Activated CD8-positive, alpha-beta memory T cell treated with anti-CD3 and anti-CD28 coated beads, Interleukin-2, amount 10 ng/mL, durations not matched to agents 7 days and 5 days (primary cell): Measurements from ENCODE around the gene SLC6A1. TPM values are rescaled to one million over a fixed set of nuclear protein-coding genes. Genes with fewer than 3 reads are reported as not detected.

Experiments
- ATAC-seq: fragments of 150-1000 bp; cut with Tn5 transposase; one replicate; pipeline ENCODE4 v1.10.0; 2021; ENCODE audit warnings: moderate library complexity
- CTCF ChIA-PET: fragments of 350-600 bp; sonication (Branson Sonifier 250); formaldehyde crosslinking; loops from one replicate; lab custom pipeline; 2021; ENCODE audit warnings: antibody characterized with exemption; lab: Charles Lee
- DNase-seq: peaks from one replicate; pipeline ENCODE4 v3.0.0-alpha.2; 2020
- H3K27ac Mint-ChIP-seq: one replicate; pipeline ENCODE4 v1.8.0; 2021; ENCODE audit warnings: mild to moderate bottlenecking, mixed read lengths
- H3K27me3 Mint-ChIP-seq: one replicate; pipeline ENCODE4 v1.8.0; 2021; ENCODE audit warnings: mixed read lengths
- H3K36me3 Mint-ChIP-seq: one replicate; pipeline ENCODE4 v1.8.0; 2021; ENCODE audit warnings: mild to moderate bottlenecking, mixed read lengths
- H3K4me1 Mint-ChIP-seq: one replicate; pipeline ENCODE4 v1.8.0; 2021; ENCODE audit warnings: mixed read lengths
- H3K4me3 Mint-ChIP-seq: one replicate; pipeline ENCODE4 v1.8.0; 2021; ENCODE audit warnings: mild to moderate bottlenecking, moderate library complexity, mixed read lengths
- H3K9me3 Mint-ChIP-seq: one replicate; pipeline ENCODE4 v1.8.0; 2022; ENCODE audit warnings: low read depth, mixed read lengths
- total RNA-seq, 2 experiments: library from RNA; stranded (reverse); gene quantifications; one replicate each; pipeline ENCODE4 v1.2.3, GENCODE V29; 2021

Gene SLC6A1
- total RNA-seq, 2 experiments from 2014 or later = not detected

- no peaks in the 10 kb centered on the region for H3K36me3 Mint-ChIP-seq
- no peak overlapping the region for H3K27ac Mint-ChIP-seq
- H3K4me3 Mint-ChIP-seq = no peak overlapping the region
- no peak for DNase-seq
- CTCF ChIA-PET = no interaction called here
- peaks cover 3% of the 10 kb centered on the region for H3K27me3 Mint-ChIP-seq
- no peaks in the 10 kb centered on the region for H3K4me1 Mint-ChIP-seq
- ATAC-seq = no peak
- no peaks in the 10 kb centered on the region for H3K9me3 Mint-ChIP-seq
Observed at GRCh38 chr3:11024181-11024580, 31.6 kb downstream of the SLC6A1 start.

- H3K4me3 Mint-ChIP-seq = no peak overlapping the region
- H3K36me3 Mint-ChIP-seq = no peaks in the 10 kb centered on the region
- H3K27me3 Mint-ChIP-seq = peaks cover 9% of the 10 kb centered on the region
- no peaks in the 10 kb centered on the region for H3K9me3 Mint-ChIP-seq
- DNase-seq = no peak
- no peak overlapping the region for H3K27ac Mint-ChIP-seq
- CTCF ChIA-PET = interaction anchor here (0.6 kb wide), 1 partner anchor 30 kb away, joined by 3 read pairs; no protein-coding TSS in a partner anchor
- H3K4me1 Mint-ChIP-seq = no peaks in the 10 kb centered on the region
- ATAC-seq = no peak
Observed at GRCh38 chr3:11029948-11030347, 37.4 kb downstream of the SLC6A1 start.

GRCh38 chr3:11033871-11034270, 41.3 kb downstream of the SLC6A1 start:
- ATAC-seq (no peak), DNase-seq (no peak)
- Mint-ChIP-seq H3K9me3 (no peaks in the 10 kb centered on the region), H3K27ac (no peak overlapping the region), H3K4me3 (no peak overlapping the region), H3K36me3 (no peaks in the 10 kb centered on the region), H3K27me3 (peaks cover 39% of the 10 kb centered on the region), H3K4me1 (no peaks in the 10 kb centered on the region)
- CTCF ChIA-PET = no interaction called here

- peaks cover 43% of the 10 kb centered on the region for H3K27me3 Mint-ChIP-seq
- H3K4me1 Mint-ChIP-seq = no peaks in the 10 kb centered on the region
- H3K4me3 Mint-ChIP-seq = no peak overlapping the region
- no peaks in the 10 kb centered on the region for H3K9me3 Mint-ChIP-seq
- CTCF ChIA-PET = no interaction called here
- ATAC-seq (no peak), DNase-seq (no peak)
- H3K27ac Mint-ChIP-seq = no peak overlapping the region
- H3K36me3 Mint-ChIP-seq = no peaks in the 10 kb centered on the region
Observed at GRCh38 chr3:11034309-11034985, 41.9 kb downstream of the SLC6A1 start.

GRCh38 chr3:11035757-11036505, 43.4 kb downstream of the SLC6A1 start:
- Mint-ChIP-seq H3K27ac (no peak overlapping the region), H3K36me3 (no peaks in the 10 kb centered on the region), H3K27me3 (peaks cover 48% of the 10 kb centered on the region), H3K4me3 (no peak overlapping the region), H3K4me1 (no peaks in the 10 kb centered on the region), H3K9me3 (no peaks in the 10 kb centered on the region)
- ATAC-seq (no peak), DNase-seq (no peak)
- CTCF ChIA-PET = no interaction called here

GRCh38 chr3:11037241-11037873, 44.8 kb downstream of the SLC6A1 start:
- Mint-ChIP-seq H3K9me3 (no peaks in the 10 kb centered on the region), H3K4me1 (no peaks in the 10 kb centered on the region), H3K36me3 (no peaks in the 10 kb centered on the region), H3K4me3 (no peak overlapping the region), H3K27me3 (peaks cover 45% of the 10 kb centered on the region), H3K27ac (no peak overlapping the region)
- ATAC-seq (no peak), DNase-seq (no peak)
- CTCF ChIA-PET = no interaction called here

- no peaks in the 10 kb centered on the region for H3K9me3 Mint-ChIP-seq
- CTCF ChIA-PET = no interaction called here
- ATAC-seq = no peak
Observed at GRCh38 chr3:11037976-11038375, 45.4 kb downstream of the SLC6A1 start.

GRCh38 chr3:11045536-11045935, 53.0 kb downstream of the SLC6A1 start:
- Mint-ChIP-seq H3K4me1 (no peaks in the 10 kb centered on the region), H3K9me3 (no peaks in the 10 kb centered on the region), H3K4me3 (no peak overlapping the region), H3K27ac (no peak overlapping the region), H3K36me3 (no peaks in the 10 kb centered on the region), H3K27me3 (peaks cover 5% of the 10 kb centered on the region)
- ATAC-seq (no peak), DNase-seq (no peak)
- CTCF ChIA-PET = no interaction called here

More at GRCh38 chr3:11037976-11038375, 45.4 kb downstream of the SLC6A1 start:
- Mint-ChIP-seq H3K27me3 (peaks cover 45% of the 10 kb centered on the region), H3K4me1 (no peaks in the 10 kb centered on the region), H3K4me3 (no peak overlapping the region), H3K36me3 (no peaks in the 10 kb centered on the region), H3K27ac (no peak overlapping the region)
- DNase-seq = no peak

GRCh38 chr3:11047500-11047899, 55.0 kb downstream of the SLC6A1 start:
- H3K4me1 Mint-ChIP-seq = no peaks in the 10 kb centered on the region
- CTCF ChIA-PET = interaction anchor here (3.0 kb wide), 1 partner anchor 13 kb away, joined by 8 read pairs; no protein-coding TSS in a partner anchor
- no peak overlapping the region for H3K27ac Mint-ChIP-seq
- DNase-seq = no peak
- H3K4me3 Mint-ChIP-seq = no peak overlapping the region
- peaks cover 8% of the 10 kb centered on the region for H3K27me3 Mint-ChIP-seq
- H3K36me3 Mint-ChIP-seq = no peaks in the 10 kb centered on the region
- no peak for ATAC-seq
- H3K9me3 Mint-ChIP-seq = no peaks in the 10 kb centered on the region

GRCh38 chr3:11050666-11051323, 58.2 kb downstream of the SLC6A1 start:
- ATAC-seq (no peak), DNase-seq (no peak)
- Mint-ChIP-seq H3K27ac (no peak overlapping the region), H3K27me3 (peaks cover 14% of the 10 kb centered on the region), H3K4me1 (no peaks in the 10 kb centered on the region), H3K36me3 (no peaks in the 10 kb centered on the region), H3K4me3 (no peak overlapping the region), H3K9me3 (no peaks in the 10 kb centered on the region)
- CTCF ChIA-PET = no interaction called here

- ATAC-seq (no peak), DNase-seq (no peak)
- H3K4me3 Mint-ChIP-seq = no peak overlapping the region
- CTCF ChIA-PET = no interaction called here
- H3K4me1 Mint-ChIP-seq = no peaks in the 10 kb centered on the region
- no peaks in the 10 kb centered on the region for H3K9me3 Mint-ChIP-seq
- H3K27me3 Mint-ChIP-seq = peaks cover 16% of the 10 kb centered on the region
- H3K27ac Mint-ChIP-seq = no peak overlapping the region
- H3K36me3 Mint-ChIP-seq = no peaks in the 10 kb centered on the region
Observed at GRCh38 chr3:11053926-11054503, 61.5 kb downstream of the SLC6A1 start.

GRCh38 chr3:11054739-11055438, 62.3 kb downstream of the SLC6A1 start:
- Mint-ChIP-seq H3K27ac (no peak overlapping the region), H3K4me1 (no peaks in the 10 kb centered on the region), H3K9me3 (no peaks in the 10 kb centered on the region), H3K27me3 (peaks cover 16% of the 10 kb centered on the region), H3K36me3 (no peaks in the 10 kb centered on the region), H3K4me3 (no peak overlapping the region)
- CTCF ChIA-PET = no interaction called here
- DNase-seq (no peak), ATAC-seq (no peak)

- DNase-seq = no peak
- no peak for ATAC-seq
- peaks cover 17% of the 10 kb centered on the region for H3K27me3 Mint-ChIP-seq
- H3K4me1 Mint-ChIP-seq = peaks cover 2% of the 10 kb centered on the region
- H3K27ac Mint-ChIP-seq = no peak overlapping the region
- H3K36me3 Mint-ChIP-seq = no peaks in the 10 kb centered on the region
- H3K4me3 Mint-ChIP-seq = no peak overlapping the region
- no peaks in the 10 kb centered on the region for H3K9me3 Mint-ChIP-seq
- CTCF ChIA-PET = no interaction called here
Observed at GRCh38 chr3:11055496-11055895, 62.9 kb downstream of the SLC6A1 start.
